ENCODE measurements around the gene EVL. TPM values are rescaled to one million over a fixed set of nuclear protein-coding genes. Genes with fewer than 3 reads are reported as not detected.
"Not testable (repeated sequence)": the region's sequence is repeated elsewhere in the genome, so short reads cannot be mapped to it uniquely, and the experiment has no call there.

EVL gene
- total RNA-seq, 1 donor from 2014 or later: 25.2 TPM

DNA sequence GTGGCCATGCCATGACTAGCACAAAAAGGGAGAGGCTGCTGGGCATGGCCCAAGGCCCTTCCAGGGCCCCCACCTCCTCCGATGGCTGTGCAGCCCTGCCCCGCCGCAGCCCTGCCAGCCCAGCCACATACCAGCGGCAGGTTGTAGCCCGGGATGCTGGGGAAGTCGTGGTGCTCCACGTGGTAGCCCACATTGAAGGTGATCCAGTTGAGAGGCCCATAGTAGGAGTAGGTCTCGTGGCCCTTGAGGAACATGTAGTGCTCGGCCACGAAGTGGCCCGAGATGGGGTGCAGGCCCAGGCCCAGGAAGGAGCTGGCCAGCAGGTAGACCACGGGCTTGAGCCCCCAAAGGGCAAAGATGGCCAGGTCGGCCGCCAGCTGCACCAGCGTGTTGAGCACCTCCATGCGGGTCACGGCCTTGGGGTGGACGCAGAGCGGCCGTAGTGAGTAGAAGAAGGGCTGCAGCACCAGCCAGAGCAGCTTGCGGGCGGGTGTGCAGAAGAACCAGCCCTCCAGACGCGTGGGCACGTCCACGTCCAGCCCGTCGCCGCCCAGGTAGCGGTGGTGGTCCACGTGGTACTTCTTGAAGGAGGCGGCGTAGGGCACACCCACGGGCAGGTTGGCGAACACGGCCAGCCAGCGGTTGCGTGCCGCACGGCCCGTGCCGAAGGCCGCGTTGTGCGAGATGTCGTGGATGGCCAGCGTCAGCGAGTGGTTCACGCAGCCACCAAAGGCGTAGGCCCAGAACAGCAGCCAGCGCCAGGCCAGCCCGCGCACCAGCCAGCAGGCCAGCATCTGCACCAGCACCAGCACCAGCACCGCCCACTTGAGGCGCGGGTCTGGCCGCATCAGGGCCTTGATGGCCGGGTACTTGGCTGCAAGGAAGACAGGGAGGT, 83.9 kb downstream of the EVL start:
- no peak for ATAC-seq

GRCh38 chr14:100149851-100150611, 84.8 kb downstream of the EVL start:
- peak; percentile 59 for ATAC-seq

GRCh38 chr14:100150932-100151587, 85.8 kb downstream of the EVL start:
- peak; percentile 49 for ATAC-seq

- ATAC-seq: no peak
These were observed 86.9 kb downstream of the EVL start for GRCh38 chr14:100152091-100152490.

GRCh38 chr14:100153560-100153959, 88.3 kb downstream of the EVL start:
- ATAC-seq: no peak

GRCh38 chr14:100155049-100155621, 89.9 kb downstream of the EVL start:
- peak; percentile 65 for ATAC-seq

DNA sequence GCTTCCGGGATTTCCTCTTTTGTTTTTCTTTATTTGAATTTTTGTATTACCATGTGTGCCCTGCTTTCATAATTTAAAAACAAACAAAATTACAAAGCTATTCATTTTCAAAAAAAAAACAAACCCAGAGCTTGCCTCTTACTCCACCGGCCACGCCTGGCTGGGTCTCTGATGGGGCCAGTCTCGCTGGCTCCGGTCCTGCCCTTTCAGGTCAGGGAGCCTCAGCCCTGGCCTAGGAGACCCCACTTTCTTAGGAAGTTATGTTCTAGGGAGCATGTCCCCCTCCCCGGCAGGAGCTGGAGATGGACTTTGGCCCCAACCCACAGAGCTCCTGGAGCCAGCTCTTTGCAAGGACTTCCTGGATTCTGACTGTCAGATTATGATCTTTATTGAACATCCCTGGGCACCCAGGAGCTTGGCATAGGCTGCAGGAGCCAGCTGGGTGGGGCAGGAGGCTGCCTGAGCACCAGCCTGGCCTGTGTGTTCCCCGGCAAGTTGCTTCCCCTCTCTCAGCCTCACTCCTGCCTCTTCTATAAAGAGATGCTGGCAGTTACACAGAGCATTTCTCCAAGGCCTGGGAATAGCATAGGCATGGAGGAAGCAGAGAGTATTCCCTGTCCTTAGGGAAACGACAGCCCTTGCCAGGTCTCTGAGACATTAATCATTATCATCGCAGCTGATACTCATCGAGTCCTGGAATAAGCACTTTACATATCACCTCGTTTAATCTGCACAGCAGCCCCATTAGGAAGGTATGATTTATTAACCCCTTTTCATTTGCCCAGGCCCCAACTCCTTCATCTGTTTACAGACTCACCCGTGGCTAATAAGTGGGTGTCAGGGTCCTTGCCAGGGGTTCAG, 90.8 kb downstream of the EVL start:
- no peak for ATAC-seq

DNA sequence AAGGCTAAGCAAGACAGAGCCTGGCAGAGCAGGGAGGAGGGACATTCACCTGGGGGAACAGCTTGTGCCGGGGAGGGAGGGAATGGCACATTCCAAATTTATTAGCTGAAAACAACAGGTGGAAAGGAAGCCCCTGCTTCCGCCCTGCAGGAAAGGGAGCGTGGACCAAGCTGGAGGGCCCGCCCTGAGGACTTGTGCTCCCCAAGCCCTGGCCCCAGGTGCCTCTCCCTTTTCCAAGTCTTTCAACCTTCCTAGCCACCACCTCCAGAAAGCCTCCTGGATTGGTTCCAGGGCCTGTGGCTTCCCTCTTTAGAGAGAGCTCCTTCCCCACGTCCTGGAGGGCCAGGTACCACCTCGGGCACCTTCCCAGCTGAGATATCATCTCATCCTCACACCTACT, 91.6 kb downstream of the EVL start:
- no peak for ATAC-seq

DNA sequence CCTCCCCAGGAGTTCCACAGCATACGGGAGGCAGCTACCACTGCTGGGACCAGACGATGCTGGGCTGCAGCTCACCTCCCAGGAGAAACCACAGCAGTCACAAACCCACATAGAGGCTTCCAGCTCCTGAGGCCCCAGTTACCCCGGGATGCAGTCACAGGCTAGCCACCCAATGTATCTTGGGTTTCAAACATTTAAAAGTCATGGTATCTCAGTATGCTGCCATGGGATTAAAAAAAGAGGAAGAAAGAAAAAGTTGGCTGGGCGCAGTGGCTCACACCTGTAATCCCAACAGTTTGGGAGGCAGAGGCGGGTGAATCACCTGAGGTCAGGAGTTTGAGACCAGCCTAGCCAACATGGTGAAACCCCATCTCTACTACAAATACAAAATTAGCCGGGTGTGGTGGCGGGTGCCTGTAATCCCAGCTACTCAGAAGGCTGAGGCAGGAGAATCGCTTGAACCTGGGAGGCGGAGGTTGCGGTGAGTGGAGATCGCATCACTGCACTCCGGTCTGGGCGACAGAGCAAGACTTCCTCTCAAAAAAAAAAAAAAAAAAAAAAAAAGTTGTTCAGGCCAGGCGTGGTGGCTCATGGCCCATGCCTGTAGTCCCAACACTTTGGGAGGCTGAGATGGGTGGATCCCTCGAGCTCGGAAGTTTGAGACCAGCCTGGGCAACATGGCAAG, 92.5 kb downstream of the EVL start:
- not testable (repeated sequence) for ATAC-seq

- no peak for ATAC-seq
These were observed 93.4 kb downstream of the EVL start for GRCh38 chr14:100158566-100159093.

GRCh38 chr14:100159094-100159864, 94.1 kb downstream of the EVL start, which contains the start of gene DEGS2:
TSS of gene DEGS2 (minus strand) at chr14:100159645. CDS start at chr14:100159587, 58 bp downstream.
- ATAC-seq: peak; percentile 66

DNA sequence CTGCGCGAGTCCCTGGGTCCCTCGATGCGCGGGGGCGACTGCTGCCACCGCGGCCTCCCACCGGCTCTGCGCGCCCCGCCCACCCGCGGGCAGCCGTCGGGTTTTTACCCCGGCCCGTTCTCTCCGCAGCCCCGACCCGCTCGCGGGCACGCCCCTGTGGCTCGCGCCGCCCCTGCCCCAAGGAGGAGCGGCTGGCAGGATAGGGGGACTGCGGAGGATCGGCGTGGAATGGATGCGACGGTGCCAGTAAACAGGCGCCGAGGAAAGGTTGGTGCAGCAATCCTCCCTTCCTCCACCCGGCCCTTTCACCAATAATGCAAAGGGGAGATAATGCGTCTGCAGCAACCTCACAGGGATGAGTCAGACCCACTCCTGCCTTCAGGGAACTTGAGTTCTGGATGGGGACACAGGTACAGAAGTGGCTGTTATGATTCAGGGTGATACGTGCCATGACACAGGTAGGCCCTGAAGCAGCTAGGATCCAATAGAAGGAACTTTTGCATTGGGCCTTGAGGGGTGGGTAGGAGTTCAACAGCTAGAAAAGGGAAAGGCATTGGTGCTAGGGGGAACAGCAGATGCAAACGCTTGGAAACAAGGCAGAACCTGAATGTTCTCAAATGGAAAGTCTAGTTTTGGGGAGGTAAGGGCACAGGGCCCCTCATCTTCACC, 94.8 kb downstream of the EVL start:
- peak; percentile 54 for ATAC-seq

DNA sequence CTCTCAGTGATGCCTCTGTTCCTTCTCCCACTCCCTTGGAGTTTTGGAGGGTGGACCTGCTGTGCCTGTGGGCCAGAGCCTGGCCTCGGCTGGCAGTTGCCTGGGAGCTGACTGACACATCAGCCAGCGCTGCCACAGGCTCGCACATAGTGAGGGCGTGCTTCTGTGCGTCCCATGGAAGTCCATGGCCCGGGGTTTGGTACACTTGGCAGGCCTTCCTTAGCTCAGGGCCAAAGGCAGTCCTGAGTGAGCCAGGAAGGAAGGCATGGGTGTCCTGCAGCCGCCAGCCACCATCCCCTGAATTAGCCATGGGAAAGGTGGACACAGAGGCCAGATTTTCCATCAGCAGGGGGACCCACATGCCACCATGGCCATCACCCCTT, 95.3 kb downstream of the EVL start:
- no peak for ATAC-seq

DNA sequence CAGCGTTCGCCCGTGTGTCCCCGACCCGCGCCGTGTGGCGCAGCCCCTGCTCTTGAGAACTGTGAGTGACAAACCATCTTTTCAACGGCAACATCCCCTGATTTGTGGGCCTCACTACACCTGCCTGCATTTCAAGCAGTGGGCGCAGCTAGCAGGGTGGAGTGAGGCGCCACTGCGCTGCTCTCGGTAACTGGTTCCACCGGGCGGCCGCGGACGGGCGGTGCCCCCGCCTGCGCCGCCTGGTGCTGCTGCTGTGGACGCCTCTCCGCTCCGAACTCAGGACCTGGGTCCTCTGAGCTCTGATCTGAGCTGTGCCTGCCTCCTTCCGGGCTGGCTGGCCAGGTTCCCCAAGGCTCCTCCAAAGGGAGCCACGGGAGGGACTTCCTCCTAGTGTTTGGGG, 100.2 kb downstream of the EVL start:
- ATAC-seq: peak; percentile 85

GRCh38 chr14:100165831-100166440, 100.7 kb downstream of the EVL start:
- no peak for ATAC-seq

DNA sequence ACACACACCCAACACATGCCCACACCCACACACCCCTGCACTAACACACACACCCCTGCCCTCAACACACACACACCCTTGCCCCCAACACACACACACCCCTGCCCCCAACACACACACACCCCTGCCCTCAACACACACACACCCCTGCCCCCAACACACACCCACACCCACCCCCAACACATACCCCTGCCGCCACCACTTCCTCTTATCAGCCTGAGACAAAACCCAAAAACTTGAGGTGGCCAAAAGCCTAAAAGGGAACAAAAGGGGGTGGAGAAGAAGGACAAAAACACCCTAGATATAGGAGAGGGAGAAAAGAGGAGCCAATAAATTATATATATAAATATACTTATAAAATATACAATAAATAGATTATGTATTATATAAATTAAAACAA, 103.3 kb downstream of the EVL start:
- no peak for ATAC-seq

DNA sequence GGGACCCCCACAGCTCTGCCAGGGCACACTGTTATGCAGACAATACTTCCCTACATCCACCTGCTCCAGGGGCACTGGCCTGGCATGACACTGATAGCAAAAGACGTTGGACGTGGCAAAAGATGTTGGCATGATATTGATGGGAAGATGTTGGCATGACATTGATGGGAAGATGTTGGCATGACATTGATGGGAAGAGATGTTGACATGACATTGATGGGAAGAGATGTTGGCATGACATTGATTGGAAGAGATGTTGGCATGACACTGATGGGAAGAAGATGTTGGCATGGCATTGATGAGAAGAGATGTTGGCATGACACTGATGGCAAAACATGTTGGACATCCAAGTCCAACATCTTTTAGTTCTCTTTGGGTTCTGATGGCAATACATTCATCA, 105.7 kb downstream of the EVL start:
- ATAC-seq: no peak

DNA sequence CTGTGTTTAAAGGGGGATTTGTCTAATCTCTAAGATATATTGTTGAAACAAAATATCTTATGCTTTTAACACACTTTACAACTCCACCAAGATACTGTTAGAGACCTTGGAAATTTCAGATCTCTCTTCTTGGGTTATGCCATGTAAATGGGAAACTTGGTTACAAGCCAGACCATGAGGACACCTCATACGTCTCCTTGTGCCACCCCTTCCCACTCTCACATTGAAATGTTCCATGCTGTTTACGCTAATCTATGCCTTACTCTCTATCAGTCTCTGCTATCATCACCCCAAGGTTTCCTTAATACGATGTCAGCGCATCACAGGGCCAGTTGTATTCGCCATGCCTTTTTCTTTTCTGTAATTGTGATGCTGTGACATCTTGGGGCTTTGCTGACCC, 107.6 kb downstream of the EVL start:
- ATAC-seq: no peak

GRCh38 chr14:100173353-100173752, 108.1 kb downstream of the EVL start:
- no peak for ATAC-seq

Data from esophagus mucosa (tissue), 1 donor.